Right renal pelvis (tissue), 4 donors: ENCODE measurements around the gene SARDH. TPM values are rescaled to one million over a fixed set of nuclear protein-coding genes. Genes with fewer than 3 reads are reported as not detected.
"Not testable (repeated sequence)": the region's sequence is repeated elsewhere in the genome, so short reads cannot be mapped to it uniquely, and the experiment has no call there.

Source experiments
- DNase-seq, 4 donors: peaks; one replicate each; pipeline ENCODE4 v3.0.0-alpha.2; 2013; ENCODE audit warnings: low read depth in 4 of 4, low spot score in 3 of 4, missing footprints in 1 of 4
- polyA plus RNA-seq, 4 donors: library from polyadenylated mRNA; unstranded; fragments of 120-200 nt; gene quantifications; one replicate each; pipeline ENCODE4 v1.2.1, GENCODE V29; 2013; ENCODE audit not compliant: insufficient read length in 4 of 4

Gene SARDH
- polyA plus RNA-seq, 4 donors: 9.3 to 13.7 (median 10.7) TPM

DNA sequence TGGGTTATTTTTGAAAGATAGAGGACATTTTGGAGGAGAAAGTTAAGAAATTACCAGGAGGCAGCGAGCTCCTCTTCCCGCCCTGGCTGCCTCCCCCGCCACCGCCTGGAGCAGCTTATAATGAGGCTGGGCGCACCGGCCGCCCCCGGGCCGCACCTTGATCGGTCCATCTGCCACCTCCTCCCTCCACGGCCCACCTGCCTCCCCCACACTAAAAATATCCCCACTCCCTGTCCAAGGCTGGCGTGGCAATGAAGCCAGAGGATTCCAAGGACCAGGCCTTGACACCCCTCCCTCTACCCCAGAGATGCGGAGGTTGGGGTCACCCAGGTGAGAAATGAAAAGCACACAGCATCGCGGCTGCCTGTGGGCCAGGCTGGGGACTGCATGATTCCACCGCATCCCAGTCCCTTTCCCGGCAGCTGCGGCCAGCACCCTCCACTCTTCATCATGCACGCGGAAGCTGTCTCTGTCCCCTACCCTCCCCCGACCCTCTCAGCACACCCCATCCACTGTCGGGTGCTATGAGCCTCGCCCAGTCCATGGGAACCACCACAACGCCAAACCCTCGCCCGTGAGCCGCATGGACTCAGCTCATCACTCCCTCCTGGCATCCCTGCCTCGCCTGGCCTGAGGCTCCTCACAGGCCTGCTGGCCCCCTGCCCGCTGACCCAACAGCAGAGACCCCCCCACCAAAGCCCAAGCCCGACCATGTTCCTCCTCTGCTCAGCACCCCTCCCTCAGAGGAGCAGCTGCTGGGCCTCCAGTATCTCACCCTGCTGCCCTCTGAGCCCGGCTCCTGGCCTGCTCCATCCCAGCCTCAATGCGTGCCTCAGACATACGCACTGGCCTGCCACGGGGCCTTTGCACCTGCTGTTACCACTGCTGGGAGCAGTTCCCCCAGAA lies 50.0 kb downstream of the SARDH start:
- DNase-seq: no peak

DNA sequence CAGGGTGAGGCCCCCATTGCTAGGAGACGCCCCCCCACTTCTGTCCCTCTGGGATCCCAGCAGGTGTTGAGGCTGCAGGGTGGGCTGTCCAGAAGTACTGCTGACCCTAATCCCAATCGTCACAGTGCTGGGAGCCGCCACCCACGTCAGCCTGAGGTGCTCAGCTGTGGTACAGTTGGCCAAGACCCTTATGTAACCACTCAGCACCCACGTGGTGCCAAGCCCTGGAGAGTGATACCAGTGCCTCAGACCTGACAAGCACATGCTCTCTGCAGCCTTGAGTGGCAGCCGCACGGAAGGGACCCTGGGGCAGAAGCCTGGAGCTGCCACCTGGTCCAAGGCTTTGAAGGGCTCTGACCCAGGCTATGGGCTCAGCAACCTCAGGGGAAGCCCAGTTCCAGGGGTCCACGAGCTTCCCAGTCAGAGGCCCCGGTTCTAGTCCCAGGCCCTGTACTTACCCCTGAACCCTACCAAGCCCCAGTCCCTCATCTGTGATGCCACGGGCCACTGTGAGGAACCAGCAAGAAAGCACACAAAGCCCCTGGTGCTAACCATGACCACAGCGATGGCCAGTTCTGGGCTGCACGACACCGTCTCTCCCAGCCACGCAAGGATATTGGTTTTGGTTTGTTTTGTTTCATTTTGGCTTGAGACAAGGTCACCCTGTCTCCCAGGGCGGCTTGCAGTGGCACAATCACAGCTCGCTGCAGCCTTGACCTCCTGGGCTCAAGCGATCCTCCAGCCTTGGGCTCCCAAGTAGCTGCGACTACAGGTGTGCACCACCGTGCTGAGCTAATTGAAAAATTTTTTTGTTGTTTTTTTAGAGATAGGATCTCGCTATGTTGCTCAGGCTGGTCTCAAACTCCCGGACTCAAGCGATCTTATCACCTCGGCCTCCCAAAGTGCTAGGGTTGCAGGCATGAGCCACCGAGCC lies 51.2 kb downstream of the SARDH start:
- no peak for DNase-seq

DNA sequence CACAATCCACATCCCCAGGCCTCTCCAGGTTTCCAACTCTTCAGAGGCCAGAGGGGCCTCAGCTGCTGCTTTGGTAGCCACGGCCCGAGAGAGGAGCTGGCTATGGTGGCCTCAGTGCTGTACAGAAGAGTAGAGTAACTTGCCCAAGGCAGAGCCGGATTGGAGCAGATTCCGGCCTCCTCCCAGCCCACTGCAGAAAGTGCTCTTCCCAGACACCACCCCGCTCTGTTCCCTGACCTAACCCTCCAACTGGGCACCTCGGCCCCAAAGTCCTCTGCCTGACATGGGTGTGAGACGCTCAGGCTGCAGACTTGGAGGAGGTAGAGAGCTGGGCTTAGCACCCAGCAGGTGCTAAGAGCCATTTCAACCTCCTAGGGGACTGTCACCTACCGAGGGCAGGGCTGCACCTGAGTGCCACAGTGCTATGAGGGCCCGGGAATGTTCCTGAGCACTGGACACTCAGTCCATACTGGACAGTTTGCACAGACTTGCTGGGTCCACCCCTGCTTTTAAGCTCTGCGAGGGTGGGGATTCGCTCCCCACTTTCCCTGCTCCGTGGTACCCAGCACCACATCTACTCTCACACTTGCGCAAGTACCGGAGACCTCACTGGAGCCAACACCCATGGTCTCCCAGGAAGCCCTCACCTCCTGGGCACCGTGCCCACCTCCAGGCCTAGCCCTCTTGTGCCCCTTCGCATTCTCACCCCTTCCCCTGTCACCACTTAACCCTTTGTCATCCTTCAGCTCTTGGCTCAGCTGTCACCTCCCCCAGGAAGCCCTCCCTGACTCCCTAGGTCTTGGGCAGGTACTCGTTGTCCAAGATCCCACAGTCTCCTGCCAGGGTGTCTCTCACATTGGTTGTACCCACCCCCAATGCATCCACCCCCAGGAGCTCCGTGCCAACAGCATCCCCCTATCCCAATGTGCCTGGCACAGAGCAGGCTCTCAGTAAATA lies 52.2 kb downstream of the SARDH start:
- DNase-seq: no peak

DNA sequence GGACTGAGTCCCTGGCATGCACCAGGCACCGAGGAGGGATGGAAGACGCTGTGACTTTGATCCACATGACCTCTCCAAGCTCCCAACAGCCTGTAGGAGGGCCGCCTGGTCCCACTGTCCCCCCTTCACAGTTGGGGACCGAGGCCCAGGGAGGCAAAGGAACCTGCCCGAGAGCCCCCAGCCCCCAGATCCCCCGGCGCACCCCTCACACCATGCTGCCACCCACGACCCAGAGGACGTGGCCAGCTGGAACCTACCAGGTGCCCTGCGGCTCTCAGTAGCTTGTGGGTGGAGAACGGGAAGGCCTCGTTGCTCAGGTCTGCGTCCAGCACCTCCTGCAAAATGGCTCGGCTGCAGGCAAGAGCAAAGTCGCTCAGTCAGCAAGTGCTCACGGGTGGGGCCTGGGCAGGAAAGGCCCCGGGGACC lies 53.2 kb downstream of the SARDH start:
- DNase-seq: no peak

DNA sequence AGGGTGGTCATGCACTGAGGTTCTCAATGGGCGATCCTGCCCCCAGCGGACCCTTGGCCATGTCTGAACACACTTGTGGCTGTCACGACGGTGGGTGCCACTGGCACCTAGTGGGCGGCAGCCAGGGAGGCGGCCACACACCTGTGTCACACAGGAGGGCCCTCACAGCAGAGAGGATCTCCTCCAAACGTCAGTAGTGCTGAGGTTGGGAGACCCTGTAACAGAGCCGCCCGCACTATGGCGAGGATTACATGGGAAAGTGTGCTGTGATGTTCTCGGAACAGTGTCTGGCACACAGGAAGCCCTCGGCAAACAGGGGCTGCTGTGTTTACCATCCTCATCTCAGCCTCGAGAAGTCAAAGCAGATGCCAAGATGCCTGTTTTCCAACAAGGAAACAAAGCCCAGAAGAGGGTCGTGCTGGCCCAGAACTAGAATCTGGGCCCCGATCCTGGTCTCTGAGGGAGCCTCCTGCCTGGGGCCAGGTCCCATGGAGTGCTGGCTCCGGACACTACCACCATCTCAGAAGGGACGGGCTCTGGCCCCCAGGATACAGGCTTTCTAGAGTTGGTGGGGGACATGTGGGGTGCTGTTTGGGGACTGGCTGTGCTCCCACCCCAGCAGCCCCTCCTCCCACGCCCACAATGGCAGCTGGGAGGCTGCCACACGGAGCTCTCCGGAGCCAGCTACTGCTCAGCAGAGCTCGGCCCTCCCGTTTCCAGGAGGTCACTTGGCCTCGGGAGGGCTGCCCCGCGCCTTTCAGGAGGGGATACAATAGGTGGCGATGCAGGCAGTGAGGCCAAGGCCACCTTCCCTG lies 53.8 kb downstream of the SARDH start:
- DNase-seq: no peak

DNA sequence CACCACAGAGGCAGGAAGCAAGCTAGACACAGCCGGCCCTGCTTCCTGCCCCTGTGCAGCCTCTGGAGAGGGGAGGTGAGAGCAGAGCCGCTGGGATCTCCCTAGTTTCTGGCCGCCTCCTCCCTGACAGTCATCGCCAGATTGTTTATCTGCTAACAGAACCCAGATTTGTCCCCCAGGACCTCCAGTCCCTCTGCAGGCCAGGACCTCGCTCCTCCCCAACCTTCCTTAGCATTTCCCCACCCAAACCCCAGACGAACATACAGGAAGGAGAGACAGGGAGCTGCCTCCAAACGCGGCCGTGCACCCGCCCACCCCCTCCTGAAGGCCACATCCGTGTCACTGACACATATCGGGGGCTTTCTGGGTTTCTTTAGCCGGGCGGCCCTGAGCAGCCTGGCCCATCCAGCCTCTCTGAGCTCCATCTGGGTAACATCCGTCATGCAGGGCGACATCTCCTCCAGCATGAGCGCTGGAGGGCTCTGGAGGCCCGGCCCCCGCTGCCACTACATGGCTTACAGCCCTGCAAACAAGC lies 54.5 kb downstream of the SARDH start:
- no peak for DNase-seq

DNA sequence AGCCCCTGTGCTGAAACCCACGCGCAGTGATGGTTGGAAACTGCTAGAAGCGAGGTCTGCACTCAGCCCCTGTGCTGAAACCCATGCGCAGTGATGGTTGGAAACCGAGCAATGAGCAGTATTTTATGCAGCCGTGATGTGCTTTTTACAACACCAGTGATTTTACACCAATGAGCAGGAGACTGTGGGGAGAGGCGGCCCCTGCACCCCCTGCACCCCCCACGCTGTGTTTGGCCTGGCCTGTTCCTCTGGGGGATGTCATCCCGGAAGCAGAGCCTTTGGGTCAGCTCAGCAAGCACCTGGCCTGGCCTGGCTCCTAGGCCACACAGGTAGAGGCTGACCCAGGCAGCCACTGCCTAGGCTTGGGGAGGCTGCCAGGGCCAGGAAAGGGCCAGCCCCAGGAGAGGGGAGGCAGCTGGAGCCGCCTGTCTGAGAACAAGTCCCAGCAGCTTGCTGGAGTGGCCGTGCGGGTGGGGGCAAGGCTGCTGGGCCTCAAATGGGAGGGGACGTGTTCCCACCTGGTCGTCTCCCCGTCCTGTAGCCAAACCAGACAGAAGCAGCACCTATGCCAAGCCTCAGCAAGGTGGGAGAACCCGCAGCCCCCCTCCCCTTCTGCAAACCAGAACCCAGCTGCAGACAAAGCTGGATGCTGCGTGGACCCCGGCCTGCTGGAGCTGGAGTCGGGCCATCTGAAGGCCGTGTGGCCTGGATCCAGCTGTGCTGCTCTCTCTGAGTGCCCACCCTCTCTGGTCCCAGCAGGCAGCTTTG lies 55.1 kb downstream of the SARDH start:
- no peak for DNase-seq

DNA sequence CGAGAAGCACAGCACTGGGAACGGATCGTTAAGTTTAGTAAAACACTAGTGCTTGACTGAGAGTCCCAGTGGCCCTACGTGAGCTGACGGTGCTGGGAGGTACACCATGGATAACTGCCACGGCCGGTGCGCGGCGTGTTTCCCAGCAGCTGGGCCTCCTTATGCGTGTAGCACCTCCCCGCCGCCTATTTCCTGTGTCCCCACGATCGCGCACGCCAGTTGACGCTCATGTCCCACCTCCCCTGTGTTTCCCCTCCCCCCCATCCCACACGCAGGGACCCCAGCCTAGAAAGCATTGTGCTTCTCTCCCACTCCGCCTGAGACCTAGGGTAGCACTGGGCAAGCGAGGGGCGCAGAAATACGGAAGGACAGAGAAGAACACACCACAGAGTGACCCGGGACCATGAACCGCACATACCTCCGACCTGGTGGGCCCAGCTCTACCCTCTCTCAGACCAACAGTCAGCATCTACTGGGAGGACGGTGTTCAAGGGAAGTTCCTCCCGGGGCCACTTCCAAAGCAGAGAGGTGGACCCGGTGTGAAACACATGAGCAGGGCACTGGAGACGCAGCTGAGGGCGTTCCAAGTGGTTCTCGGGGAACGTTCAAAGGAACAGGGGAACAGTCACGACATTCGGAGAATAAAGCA lies 56.4 kb downstream of the SARDH start:
- no peak for DNase-seq

DNA sequence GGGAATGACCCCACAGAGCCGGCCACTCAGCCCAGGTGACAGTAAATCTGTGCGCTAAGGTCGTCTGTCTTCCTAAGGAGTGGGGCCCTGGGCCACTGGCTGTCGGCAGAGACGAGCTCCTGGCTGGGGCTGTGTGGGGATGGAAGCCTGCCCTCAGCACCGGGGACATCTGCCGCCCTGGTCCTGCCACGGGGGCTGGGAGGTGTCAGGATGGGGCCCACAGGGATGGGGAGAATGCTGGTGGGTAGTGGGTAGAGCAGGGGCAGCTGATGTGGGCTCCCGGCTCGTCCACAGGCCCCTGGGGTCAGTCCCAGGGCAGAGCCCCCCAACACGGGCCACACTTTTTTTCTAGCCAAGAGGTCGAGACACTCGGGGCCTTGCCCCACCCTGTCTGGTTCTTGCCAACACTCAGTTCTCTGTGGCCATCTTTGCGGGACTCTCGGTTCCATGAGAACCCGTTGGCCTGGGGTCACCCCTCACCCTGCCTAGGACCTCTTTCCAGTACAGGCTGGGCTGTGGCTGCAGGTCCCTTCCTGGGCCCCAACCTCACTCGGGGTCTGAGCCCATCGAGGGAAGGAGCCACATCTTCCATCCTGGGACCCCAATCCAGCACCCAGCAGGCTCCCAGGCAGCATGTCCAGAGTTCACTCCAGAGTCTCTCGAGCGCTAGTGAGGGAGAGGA lies 57.0 kb downstream of the SARDH start:
- no peak for DNase-seq

DNA sequence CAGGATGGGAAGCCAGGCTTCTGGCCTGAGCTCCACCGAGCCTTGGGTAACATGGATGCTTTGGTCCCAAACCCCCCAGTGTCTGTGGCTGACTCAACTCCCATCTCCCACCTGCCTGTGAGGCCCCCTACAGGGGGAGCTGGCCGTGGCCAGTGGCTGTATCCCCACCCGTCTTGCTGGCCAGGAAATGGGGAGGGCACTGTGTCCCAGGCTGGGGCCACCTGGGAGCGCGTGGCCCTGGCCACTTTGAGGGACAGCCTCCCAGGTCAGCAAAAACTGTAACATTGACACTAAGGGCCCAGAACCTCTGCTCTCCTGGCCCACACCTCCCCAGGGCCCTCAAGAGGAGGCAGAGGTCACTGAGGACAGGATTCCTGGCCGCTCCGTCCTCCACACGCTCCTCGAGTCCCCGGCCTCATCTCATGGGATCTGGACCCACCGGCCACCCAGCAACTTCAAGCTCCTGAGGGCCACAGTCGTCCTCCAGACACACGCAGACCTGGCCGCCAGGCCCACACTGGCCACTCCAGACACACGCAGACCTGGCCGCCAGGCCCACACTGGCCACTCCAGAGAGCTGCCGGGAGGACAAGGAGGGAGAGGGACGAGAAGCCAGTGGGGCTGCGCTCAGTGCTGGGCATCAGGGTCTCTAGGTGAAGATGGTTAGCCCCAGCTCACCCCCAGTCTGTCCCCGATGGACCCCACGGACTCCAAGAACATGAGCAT lies 57.7 kb downstream of the SARDH start:
- DNase-seq: no peak

DNA sequence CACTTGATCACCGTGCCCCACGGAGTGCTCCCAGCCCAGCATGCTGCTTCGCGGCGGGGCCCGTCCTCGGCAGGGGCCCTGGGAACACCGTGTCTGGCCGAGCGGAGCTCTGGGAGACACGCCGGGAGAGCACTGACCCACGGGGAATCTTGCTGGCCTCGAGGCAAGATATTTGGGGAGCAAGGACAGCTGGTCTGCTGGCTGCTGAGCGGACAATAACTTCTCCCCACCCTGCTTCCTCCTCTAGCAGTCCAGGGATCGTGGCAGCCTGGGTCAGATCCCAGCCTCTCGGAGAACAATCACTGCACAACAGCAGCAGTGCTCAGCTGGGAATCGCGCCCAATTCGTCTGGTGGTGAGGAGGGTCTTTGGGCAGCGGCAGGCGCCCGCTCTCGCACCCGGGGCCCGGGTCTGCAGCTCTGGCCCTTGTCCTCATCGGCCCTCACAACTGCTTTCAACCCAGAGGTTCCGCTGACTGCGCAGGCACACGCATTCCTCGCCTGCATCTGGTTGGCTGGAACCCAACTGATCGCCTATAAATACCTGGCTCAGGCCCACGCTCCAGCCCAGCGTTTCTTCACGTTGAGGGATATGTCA lies 58.6 kb downstream of the SARDH start:
- no peak for DNase-seq

DNA sequence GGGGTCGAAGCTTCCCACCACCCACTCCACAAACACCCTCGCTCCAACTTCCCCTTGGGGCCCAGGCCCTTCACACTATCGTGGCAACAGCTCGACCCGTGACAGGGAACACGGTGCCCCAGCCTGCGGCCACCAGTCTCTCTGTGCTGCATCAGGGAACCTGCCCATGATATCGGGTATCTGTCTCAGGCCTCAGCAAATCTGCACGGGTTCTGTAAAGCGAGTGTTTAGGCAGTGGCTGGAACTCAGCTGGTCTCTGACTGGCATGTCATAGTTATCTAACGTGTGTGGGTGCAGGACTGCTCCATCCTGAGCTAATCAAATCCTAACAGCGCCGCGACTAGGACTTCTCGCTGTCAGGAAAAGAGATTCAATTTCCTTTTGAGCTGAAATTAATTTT lies 59.1 kb downstream of the SARDH start:
- no peak for DNase-seq

DNA sequence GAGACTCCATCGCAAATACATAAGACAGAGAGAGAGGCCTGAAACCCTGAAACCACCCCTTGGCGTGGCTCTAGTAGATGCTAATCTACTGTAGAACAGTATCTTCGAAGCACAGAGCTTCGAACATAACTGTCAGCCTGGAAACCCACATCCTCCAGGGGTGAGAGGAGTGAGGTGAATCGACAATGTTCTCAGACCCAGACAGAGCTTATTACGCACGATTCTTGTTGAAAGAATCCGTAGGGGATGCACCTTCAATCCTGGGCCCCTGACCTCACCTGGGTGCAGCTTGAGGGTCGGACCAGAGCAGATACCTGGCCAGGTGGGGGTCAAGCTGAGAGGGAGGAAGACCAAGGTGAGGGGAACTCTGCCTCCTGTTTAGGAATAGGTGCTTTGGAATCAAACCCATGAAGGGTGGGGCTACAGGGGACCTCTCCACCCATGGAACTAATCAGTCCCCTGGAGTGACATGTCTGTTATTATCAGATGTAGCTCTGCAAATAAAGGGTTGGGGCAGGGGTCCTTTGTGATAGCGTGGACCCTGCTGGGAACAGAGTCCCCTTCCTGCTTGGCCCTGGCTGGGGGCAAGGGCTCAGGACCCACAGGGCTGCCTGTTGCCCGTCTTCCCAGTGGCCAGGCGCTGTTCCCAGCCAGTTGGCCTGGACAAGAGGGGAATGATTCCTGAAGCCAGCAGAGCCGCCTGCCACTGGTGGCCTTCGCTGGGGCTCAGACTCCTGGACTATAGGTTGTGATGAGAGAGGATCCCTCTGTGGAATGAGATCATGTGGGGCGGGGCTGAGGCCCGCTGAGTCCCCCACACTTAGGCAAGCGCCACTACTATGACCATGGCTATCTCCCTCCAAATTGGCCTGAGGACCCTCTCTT lies 60.8 kb downstream of the SARDH start:
- no peak for DNase-seq

DNA sequence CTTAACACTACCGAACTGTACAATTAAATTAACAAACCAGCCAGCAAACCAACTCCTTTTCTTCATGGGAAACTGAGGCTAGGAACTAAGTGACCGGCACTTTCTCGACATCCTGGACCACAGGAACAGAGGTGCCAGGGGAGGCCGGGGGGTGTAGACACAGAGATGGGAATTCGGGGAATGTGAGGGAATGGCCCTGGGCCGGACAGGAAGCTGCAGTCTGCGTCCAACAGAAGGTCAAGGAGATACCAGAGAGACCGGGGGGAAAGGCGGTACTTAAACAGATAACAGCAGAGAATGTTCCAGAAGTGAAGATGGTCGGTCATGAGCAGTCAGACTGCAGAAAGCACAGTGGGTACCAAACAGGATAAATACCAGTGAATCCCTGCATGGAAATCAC lies 61.7 kb downstream of the SARDH start:
- no peak for DNase-seq

DNA sequence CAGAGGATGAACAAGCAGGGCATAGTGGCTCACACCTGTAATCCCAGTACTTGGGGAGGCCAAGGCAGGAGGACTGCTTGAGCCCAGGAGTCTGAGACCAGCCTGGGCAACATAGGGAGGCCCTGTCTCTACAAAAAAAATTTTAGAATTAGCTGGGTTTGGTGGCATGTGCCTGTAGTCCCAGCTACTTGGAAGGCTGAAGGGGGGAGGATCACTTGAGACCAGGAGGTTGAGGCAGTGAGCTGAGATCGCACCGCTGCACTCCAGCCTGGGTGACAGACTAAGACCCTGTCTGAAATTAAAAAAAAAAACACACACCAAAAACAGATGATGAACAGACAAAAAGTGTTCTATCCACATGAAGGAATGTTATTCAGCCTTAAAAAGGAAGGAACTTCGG lies 62.4 kb downstream of the SARDH start:
- DNase-seq: not testable (repeated sequence)
